RKO (cell line): Measurements from ENCODE around the gene TUBGCP6.

ENCODE experiments used
- DNase-seq: peaks from one replicate; pipeline ENCODE4 v3.0.0-alpha.2; 2016; ENCODE audit warnings: low spot score

Gene TUBGCP6

DNA sequence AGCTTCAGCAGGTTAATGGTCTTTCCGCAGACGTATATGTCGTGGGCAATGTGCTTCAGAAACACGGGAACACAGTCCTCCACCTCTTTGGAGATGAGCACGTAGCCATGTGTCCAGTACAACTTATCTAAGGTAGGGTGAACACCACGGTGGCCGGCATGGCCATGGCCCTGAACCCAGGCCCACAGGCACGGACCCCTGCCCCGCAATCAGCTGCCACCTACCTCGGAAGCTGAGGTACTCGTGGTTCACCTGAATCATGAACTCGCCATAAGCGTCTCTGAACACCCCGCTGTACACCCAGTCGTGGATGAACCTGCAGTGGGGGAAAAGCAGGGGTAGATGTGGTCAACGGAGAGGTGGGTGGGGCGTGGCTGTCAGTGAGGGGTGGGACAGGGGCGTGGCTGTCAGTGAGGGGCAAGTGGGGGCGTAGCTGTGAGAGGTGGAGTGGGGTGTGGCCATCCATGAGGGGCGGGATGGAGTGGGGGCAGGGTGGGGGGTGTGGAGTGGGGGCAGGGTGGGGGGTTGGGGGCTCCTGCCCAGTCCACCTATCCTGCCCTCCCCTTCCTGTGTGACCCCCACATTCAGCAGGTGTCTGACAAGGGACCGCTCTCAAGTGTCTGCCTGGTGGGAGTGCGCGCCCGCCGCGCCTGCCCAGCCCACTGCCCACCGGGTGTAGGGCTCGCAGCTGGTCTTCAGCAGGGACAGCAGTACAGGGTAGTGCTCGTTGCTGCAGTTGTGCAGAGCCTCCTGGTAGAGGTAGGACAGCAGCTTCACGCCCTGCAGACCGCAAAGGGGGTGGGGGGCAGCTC is 18.6 kb downstream of the TUBGCP6 start:
- DNase-seq, result no peak

DNA sequence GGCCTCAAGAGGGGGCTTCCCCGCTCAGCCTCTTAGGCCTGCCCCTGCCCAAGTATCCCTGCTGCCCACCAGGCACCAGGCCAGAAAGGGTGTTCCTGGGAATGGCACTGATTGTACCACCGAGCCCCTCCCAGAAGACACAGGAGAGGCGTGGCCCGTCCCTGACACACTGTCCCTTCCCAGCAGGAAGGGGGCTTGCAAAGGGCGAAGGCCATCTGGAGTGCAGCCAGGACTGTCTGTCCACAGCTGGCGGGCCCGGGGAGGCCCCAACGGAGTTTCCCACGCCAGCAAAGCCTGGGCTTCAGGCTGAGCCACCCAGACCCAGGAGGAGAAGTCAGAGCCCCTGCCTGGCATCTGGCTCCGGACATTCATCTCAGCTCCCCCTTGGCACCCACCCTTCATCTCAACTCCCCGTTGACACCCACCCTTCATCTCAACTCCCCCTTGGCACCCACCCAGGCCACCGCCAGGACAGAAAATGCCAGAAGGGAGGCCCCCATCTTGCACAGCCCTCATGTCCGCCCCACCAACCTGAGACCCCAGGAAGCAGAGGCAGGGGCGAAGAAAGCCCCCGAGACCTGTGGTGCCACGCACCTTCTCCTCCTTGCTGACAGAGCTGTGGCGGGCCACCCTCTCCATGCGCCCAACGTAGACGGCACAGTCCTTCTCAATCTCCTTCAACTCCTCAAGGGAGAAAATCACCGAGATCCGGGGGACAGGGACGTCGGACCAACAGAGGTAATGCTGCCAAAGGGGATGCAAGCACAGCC is 19.4 kb downstream of the TUBGCP6 start:
- no peak for DNase-seq

DNA sequence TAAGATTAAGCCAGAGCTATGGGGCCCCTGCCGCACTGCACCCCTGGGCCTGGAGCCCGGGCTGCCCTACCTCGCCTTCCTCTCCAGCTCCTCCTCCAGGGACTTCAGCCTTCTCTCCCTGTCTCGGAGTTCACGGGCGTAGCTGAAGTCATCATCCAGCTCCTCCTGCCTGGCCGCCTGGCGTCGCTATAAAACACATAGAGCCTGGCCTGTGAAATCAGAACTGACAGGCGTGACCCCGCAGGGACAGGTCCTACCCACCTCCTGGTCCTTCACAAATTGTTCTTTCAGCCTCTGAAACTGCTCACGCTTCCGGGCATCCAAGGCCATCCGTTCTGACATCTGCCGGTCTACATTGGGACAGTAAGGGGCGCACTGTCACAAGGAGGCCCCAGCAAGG is 20.8 kb downstream of the TUBGCP6 start:
- DNase-seq, result no peak

DNA sequence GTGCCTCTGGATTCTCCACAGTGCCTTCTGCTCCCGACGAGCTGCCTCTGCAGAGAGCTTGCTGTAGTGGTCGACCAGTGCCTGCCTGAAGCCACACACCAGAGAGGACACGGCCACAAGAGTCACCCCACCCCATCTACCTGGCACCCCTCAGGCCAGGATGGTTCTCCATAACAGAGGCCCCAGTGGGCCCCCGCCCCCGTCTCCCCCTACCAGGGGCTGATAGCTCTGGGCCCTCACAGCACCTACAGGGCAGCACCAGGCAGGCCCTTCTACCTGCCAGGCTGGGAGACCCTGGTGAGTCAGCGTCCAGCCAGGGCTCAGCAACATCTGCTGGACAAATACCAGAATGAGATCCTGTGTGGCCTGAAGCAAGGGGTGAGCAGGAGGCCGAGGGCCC is 22.3 kb downstream of the TUBGCP6 start:
- DNase-seq, result no peak

DNA sequence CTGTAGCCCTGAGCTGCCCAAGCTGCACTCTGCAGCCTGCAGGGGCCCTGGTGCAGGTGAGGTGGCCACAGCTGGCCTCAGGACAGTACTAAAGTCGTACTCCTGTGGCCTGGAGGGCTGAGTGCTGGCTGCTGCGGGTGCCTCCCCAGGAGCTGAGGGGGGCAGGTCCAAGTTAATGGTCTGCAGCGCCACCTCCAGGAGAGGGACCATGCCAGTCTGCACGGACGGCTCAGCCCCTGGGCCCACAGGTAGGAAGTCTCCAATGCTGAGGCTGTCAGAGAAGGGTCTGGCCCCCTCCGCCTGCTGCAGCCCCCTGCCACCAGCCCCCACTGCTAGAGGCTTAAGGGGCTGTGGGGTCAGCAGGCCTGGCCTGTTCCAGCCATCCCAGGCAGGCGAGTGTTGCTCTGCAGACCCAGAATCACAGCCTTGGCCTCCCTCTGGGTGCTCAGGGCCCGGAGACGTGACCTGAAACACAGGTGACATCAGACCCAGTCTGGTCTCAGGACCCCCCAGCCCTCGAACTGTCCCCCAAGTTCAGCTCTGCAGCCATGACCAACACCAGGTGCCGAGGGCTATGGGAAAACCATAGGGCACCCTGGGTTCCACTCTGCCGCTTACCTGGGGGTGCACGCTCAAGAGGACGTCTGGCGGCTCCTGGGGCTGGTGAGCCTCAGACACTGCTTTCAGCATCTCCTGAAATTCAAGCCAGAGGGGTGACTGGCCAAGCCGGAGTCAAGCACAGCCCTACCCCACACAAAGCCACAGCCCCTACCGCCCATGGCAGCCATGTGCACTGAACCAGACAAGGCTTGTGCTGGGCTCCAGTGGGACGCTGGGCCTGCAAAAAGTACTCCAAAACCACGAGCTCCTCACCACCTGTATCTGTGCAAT is 23.2 kb downstream of the TUBGCP6 start:
- no peak for DNase-seq

DNA sequence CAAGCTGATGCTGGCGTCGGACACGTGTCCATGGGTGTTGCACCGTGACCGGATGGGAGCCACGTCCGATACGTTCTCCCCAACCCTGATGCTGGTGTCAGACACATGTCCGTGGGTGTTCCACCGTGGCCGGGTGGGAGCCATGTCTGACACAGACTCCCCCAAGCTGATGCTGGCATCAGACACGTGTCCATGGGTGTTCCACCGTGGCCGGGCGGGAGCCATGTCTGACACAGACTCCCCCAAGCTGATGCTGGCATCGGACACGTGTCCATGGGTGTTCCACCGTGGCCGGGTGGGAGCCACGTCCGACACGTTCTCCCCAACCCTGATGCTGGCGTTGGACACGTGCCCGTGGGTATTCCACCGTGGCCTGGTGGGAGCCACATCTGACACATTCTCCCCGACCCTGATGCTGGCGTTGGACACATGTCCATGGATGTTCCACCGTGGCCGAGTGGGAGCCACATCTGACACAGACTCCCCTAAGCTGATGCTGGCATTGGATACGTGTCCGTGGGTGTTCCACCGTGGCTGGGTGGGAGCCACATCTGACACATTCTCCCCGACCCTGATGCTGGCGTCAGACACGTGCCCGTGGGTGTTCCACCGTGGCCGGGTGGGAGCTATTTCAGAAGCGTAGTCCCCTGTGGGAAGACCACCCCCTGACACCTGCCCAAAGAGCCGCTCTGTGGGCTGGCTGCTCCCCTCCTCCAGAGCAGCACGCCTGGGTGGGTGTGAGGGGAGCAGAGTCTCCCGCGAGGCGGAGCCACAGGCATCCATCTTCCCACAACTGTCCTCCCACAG is 24.0 kb downstream of the TUBGCP6 start:
- no peak for DNase-seq

DNA sequence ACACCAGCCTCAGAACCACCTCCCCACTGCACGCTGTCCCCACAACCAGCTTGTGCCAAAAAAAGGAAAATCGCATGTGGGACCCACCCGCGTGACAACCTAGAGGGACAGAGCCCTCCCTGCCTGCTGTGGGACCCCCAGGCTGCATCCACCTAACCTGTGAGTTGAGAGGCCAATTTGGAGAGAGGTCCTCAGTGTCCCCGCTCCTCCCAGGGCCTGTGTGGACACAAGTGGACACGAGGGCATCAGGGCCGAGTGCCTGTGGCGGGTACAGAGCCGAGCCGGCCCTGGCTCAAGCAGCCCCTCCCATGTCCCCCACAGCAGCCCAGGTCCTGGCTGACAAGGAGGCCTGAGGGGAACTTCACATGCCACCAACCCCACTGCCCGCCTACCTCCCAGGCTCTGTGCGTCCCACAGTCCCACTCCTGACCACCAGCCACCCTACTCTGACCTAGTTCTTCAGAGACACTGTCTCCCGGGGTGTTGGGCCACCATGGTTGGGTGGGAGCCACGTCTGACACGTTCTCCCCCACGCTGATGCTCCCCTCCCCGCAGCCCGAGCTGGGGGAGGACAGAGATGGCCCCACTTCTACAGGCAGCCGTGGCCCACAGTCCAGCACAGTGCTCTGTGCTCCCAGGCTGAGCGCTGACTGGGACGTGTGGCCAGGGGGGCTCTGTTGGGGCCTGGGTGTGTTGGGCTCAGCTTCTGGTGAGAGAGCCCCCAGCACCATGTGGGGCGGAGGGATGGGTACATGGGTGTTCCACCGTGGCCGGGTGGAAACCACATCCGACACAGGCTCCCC is 24.8 kb downstream of the TUBGCP6 start:
- no peak for DNase-seq

DNA sequence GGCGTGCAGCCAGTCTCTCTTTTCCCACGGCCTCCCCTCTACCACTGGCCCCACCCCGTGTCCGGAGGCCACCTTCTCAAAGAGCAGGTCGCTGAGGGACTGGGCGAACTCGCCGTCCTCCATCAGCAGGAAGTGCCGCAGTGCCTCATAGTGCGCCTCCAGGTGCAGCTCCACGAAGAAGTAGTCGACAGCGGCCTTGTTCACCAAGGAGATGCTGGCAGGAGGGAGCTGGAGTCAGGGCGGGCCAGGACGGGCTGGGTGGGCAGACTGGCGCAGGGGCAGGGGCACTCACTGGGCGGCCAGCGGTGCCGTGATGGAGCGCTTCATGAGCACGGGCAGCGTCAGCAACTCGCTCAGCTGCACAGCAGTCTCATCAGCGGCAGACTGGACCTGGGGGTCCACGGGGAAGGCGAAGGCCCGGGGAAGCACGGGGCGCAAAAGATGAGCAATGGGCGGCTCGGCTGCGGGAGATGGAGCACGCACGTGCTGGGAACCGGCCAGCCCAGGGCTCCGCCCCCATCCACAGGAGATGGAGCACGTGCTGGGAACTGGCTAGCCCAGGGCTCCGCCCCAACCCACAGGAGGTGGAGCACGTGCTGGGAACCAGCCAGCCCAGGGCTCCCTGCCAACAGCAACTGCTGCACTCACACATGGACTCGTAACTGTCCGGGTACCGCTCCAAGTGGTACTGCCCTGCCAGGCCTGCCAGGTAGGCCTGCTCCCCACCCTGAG is 25.7 kb downstream of the TUBGCP6 start:
- DNase-seq, result no peak

DNA sequence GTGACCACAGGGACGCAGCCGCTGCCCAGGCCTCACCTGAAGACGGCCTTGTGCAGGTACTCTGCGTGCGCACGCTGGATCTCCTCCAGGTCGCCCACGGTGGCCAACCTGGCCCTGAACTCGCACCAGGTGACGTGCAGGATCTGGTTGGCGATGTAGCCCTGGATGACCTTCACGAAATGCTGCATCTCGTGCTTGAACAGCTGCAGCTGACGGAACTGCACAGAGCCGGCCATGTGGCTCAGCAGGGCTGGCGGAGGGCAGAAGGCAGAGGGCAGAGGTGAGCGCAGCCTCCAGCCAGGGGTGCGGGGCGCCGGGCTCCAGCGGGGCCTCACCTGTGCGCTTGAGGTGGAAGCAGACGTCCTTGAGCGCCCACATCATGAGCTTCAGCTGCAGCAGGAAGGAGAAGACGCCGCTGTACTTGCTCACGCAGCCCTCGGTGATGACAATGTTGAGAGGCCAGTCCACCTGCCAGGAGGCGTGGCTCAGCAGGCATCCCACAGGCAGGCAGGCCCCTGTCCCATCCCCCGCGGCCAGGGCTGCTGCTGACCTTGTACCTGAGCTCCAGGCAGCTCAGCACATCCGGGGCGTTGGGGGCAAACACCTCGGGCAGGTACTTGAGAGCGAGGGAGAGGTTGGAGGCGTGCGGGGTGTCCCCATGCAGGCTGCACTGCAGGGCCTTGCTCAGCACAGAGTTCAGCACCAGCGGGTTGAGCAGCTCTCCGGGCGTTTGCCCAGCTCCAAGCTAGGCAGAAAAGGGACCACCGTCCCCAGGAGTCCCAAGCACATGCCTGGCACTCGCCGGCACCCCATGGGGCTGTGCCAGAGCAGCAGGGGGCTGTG is 26.4 kb downstream of the TUBGCP6 start:
- no peak for DNase-seq

DNA sequence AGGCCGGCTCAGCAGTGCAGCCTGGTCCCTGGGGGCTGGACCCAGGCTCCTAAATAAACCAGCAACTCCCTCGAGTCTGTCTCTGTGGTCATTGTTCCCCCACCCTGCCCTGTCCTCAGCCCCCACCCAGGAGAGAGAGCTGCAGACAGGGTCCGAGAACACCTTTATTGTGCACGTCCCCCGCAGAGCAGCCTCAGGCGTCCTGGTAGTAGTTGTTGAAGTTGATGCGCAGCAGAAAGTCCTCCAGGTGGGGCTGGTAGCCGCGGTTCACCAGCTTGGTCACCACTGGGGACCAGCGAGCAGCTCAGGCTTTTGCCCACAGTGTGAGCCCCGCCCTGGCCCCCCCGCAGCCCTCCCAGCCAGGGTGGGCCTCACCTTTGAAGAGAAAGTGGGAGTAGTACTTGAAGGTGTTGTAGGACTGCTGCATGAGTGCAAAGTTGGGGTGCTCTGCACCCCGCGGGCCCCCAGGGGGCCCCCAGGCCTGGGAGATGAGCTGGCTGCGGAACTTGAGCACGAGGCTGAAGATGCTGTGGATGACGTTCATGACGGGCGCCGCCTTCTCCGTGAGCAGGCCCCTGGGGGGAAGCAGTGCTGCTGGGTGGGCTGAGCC is 27.2 kb downstream of the TUBGCP6 start:
- no peak for DNase-seq

DNA sequence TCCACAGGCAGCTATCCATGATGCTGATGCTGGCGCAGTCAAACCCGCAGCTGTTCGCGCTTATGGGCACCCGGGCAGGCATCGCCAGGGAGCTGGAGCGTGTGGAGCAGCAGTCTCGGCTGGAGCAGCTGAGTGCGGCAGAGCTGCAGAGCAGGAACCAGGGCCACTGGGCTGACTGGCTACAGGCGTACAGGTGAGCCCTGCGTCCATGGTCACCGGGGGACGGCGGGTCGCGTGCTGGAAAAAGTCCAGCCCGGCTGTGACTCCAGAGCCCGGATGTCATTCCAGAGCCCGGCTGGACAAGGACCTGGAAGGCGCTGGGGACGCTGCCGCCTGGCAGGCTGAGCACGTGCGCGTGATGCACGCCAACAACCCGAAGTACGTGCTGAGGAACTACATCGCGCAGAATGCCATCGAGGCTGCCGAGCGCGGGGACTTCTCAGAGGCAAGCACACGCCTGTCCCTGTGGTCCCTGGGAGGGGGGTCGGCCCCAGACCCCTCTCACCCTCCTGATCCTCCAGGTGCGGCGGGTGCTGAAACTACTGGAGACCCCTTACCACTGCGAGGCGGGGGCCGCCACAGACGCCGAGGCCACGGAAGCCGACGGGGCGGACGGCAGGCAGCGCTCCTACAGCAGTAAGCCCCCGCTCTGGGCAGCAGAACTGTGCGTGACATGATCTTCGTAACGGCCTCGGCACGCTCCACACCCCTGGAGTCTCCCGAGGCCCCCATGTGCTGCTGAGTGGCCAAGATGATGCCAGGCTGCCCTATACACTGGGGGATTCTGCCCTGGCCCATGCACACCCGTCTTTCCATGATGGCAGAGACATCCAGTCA is 27.9 kb downstream of the TUBGCP6 start:
- DNase-seq, result no peak

DNA sequence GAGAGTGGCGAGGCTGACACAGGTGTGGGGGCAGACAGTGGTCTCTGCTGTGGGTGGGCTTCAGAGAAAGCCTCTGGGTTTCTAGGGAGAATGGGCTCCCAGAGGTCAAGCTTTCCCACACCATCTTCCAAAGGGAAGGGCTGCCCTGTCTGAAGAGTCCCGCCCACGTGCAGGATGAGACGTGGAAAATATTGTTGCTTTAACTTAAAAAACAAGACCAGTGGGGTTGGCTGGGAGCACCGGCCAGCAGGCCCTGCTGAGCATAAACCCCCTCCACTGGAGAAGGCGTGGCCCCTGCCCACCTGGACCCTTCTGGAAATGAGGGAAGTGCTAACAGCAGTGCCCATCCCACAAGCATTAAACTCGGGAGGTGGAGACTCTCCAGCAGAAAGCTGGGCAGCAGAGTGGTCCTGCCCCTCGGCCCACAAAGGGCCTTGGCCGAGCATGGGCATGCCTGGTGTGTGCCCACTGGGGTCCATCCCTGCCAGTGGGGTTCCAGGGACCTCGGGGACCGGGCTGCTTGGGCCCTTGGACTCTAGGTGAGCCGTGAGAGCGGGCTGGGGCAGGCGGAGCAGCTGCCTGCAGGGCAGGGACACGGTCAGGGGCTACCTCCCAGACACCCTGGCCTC is 28.7 kb downstream of the TUBGCP6 start:
- DNase-seq, result no peak

DNA sequence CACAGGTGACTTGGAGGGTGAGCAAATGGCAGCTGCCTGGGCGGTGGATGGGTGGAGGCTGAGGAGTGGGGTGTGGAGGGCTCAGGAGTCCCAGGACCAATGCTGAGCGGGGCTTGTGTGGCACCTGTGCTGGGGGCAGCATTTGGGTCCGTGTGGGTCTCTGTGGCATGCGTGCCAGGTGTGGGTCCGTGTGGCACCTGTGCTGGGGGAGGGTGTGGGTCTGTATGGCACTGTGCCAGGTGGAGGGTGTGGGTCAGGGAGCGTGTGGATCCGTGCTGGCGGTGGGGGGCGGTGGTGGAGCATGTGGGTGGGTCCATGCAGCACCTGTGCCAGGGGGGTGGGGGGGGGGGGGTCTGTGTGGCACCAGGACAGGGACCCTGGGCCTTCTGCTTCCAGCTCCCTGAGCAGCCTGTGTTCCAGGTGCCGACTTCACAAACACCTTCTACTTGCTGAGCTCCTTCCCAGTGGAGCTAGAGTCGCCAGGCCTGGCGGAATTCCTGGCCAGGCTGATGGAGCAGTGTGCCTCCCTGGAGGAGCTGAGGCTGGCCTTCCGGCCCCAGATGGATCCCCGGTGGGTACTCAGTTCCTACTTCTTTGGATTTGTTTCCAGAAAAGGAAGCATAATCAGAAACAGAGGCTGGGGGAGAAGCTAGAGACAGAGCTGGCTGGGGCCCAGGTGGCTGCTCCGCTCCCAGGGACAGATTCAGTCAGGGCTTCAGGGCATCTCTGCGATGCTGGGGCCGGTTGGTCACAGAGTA is 29.3 kb downstream of the TUBGCP6 start:
- DNase-seq, result no peak

DNA sequence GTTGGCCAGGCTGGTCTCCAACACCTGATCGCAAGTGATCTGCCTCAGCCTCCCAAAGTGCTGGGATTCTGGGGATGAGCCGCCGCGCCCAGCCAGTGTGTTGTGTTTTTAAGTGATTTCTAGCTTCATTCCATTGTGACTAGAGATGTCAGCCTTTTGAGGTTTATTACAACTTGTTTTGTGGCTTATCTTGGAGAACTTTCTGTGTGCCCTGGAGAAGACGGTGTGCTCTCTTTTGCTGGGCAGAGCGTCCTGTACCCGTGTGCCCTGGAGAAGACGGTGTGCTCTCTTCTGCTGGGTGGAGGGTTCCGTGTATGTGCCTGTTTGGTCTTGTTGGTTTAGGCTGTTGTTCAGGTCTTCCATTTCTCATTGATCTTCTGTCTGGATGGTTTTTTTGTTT is 31.6 kb downstream of the TUBGCP6 start:
- DNase-seq, result no peak

DNA sequence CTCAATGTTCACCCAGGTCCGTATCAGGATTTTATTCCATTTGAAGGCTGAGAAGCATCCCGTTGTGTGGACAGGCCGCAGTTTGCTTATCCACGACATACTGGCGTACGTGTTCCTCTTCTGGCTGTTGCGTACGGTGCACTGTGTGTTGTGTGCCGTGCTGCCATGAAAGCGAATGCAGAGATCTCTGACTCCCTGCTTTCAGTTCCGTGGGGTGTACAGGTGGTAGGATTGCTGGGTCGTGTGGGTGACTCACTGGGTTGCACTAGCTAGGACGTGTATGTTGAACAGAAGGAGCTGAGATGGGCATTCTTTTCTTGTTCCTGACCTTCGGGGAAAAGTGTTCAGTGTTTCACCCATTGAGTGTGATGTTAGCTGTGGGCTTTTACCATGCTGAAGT is 33.7 kb downstream of the TUBGCP6 start:
- no peak for DNase-seq

DNA sequence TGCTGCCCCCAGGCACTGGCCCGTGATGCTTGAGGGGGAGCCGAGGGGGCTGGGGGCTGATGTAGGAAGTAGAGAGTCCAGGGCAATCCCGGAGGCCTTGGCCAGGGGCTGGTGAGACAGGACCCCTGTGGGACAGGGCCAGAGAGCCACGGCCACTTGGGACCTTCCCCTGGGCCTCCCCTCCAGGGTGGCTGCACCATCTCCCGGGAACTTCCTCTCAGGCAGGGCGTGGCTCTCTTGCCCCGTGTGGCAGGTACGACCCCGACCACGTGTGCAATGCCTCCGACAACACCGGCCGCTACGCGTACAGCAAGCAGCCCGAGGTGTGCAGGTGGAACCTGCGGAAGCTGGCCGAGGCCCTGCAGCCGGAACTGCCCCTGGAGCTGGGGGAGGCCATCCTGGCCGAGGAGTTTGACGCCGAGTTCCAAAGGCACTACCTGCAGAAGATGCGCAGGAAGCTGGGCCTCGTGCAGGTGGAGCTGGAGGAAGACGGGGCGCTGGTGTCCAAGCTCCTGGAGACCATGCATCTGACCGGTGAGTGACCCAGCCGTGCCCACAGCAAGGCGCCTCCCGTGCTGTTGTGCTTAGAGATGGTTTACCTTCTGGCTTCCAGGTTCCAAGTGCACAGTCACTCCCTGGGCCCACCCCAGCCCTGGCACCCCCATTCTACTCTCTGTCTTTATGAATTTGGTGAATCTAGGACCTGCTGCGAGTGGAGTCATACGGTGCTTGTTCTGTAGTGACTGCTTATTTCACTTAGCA is 34.3 kb downstream of the TUBGCP6 start:
- DNase-seq, result no peak
